Left lung (tissue), 10 donors: ENCODE data around the gene ZNF678. TPM values are rescaled to one million over a fixed set of nuclear protein-coding genes. Genes with fewer than 3 reads are reported as not detected.

Source experiments
- ATAC-seq: fragments of 200-7000 bp; cut with Tn5 transposase; one replicate; pipeline ENCODE4 v1.9.1; 2020; ENCODE audit warnings: moderate library complexity
- DNase-seq, 4 donors: peaks; one replicate each; pipeline ENCODE4 v3.0.0-alpha.2; 2013 to 2020
- H3K27ac ChIP-seq, 2 donors: fragments of 200-600 bp; sonication (generic) in 1 of 2; one replicate each; pipeline versions ENCODE4 v1.5.0 to v1.8.0; 2020 to 2021
- H3K27me3 ChIP-seq, 2 donors: fragments of 200-600 bp; sonication (generic) in 1 of 2; one replicate each; pipeline versions ENCODE4 v1.5.0 to v1.8.0; 2020 to 2021
- H3K36me3 ChIP-seq, 2 donors: fragments of 200-600 bp; sonication (generic) in 1 of 2; one replicate each; pipeline versions ENCODE4 v1.5.0 to v1.8.0; 2020 to 2021
- H3K4me1 ChIP-seq, 2 donors: fragments of 200-600 bp; one replicate each; pipeline ENCODE4 v1.8.0; 2021
- H3K4me3 ChIP-seq, 2 donors: fragments of 200-600 bp; sonication (generic) in 1 of 2; one replicate each; pipeline versions ENCODE4 v1.5.0 to v1.8.0; 2020 to 2021; ENCODE audit warnings: mild to moderate bottlenecking in 1 of 2
- H3K9me3 ChIP-seq, 2 donors: fragments of 200-600 bp; sonication (generic) in 1 of 2; one replicate each; pipeline versions ENCODE4 v1.5.0 to v1.8.0; 2020 to 2021
- intact Hi-C, 2 donors: fragments of 100-400 bp; cut with DNase I; formaldehyde crosslinking; loops; one replicate each; pipeline versions ENCODE4 v1.11.2 to v1.14.2; 2022
- polyA plus RNA-seq, 6 donors: library from polyadenylated mRNA; unstranded; fragments of 120-200 nt; gene quantifications; one replicate each; pipeline ENCODE4 v1.2.1, GENCODE V29; 2013; ENCODE audit not compliant: insufficient read length in 6 of 6
- total RNA-seq, 2 donors: library from RNA; stranded (reverse); fragmentation: NEBNext Ultra II Directional; extraction: Animal tissue kit (Norgen Biotek cat#: 25700); gene quantifications; one replicate each; pipeline ENCODE4 v1.2.1, GENCODE V29; 2021
- TF ChIP-seq, protein P1 (sequence below), 2 donors: fragments of 200-600 bp; sonication (generic) in 1 of 2; IDR thresholded peaks; one replicate each; pipeline versions ENCODE4 v1.5.0 to v1.8.0; 2021; ENCODE audit warnings: antibody characterized with exemption in 2 of 2
- donor health status: DM: no; HTN: yes; CAD: no.
- donor health status: DM: no; HTN: no; CAD: no.

ZNF678 gene
- total and polyA plus RNA-seq, 8 donors = 7.3 to 19.5 (median 16.6) TPM

DNA sequence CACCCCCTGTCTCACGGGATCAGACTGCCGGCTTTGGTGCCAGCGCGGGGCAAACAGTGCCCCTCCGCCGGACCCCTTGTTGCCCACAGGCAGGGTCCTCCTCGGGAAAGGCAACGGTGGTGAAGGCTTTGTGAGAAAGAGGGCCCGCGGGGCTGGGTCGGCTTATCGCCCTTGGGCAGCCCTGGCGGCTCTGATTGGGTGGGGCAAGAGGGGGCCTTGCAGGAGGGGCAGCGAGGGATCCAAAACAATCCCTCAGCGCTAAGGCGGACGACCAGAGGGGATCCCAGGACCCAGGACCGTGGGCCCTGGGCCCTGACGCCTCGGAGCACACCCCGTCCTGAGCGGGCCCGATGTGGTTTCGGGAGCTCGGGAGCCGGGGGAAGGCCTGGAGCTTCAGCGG is 3.9 kb upstream of the ZNF678 start:
- Histone ChIP-seq H3K27ac (no peak overlapping the region), H3K4me3 (no peak overlapping the region), H3K27me3 (peaks cover 14 to 52% of the 10 kb centered on the region in 2 donors), H3K4me1 (peaks cover 4 to 9% of the 10 kb centered on the region in 2 donors), H3K36me3 (no peaks in the 10 kb centered on the region), H3K9me3 (peaks cover 0 to 2% of the 10 kb centered on the region in 2 donors)
- TF ChIP-seq, protein P1, sequence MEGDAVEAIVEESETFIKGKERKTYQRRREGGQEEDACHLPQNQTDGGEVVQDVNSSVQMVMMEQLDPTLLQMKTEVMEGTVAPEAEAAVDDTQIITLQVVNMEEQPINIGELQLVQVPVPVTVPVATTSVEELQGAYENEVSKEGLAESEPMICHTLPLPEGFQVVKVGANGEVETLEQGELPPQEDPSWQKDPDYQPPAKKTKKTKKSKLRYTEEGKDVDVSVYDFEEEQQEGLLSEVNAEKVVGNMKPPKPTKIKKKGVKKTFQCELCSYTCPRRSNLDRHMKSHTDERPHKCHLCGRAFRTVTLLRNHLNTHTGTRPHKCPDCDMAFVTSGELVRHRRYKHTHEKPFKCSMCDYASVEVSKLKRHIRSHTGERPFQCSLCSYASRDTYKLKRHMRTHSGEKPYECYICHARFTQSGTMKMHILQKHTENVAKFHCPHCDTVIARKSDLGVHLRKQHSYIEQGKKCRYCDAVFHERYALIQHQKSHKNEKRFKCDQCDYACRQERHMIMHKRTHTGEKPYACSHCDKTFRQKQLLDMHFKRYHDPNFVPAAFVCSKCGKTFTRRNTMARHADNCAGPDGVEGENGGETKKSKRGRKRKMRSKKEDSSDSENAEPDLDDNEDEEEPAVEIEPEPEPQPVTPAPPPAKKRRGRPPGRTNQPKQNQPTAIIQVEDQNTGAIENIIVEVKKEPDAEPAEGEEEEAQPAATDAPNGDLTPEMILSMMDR (IDR thresholded peaks at IDR 0.05) = no peak
- intact Hi-C loops = no loop called here
- DNase-seq = no peak
- no peak for ATAC-seq

DNA sequence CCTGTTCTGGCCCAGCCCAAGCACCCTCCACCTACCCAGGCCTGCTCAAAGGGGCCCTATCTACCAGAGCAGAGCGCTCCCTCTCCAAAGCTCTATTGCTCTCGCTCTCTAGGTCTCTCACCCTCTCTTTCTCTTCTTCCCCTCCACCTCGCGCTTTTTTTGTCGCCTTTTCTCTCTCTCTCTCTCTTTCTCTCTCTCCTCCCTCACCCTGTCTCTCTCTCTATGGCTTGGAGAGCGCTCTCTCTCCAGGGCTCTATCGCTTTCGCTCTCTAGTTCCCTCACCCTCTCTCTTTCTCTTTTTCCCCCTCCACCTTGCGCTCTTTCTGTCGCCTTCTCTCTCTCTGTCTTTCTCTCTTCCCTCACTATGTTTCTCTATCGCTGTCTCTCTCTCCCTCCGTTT is 3.4 kb upstream of the ZNF678 start:
- DNase-seq (no peak), ATAC-seq (no peak)
- intact Hi-C loops = no loop called here
- Histone ChIP-seq H3K9me3 (peaks cover 0 to 2% of the 10 kb centered on the region in 2 donors), H3K36me3 (no peaks in the 10 kb centered on the region), H3K4me1 (peaks cover 5 to 11% of the 10 kb centered on the region in 2 donors), H3K4me3 (no peak overlapping the region), H3K27ac (no peak overlapping the region), H3K27me3 (peaks cover 14 to 52% of the 10 kb centered on the region in 2 donors)
- TF ChIP-seq, protein P1 (IDR thresholded peaks at IDR 0.05) = no peak

DNA sequence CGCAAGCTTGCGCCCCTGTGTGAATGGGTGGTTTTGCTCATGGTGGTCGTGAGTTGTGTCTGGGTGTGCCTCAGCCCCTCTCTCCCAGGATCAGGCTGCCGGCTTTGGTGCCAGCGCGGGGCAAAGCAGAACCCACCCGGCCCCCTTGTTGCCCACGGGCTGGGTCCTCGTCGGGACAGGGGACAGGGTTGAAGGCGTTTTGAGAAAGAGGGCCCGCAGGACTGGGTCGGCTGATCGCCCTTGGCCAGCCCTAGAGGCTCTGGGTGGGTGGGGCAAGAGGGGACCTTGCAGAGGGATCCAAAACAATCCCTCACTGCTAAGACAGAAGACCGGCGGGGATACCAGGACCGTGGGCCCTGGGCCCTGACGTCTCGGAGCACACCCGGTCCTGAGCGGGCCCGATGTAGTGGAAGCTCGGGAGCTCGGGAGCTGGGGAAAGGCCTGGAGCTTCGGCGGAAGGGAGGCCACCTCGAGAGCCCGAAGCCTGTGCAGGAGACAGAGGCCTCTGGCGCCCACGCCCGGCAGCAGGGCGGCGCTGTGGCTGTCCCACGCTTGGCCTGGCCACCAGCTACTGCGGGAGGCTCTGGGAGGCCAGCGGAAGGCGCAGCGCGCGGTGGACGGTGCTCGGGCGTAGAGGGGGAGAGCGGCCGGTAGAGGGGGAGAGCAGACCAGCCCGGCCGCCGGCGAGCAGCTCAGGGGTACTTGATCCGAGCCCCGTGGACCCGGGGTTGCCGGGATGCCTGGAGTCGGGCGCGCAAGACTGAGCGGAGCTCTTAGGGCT is 2.8 kb upstream of the ZNF678 start:
- H3K4me1 ChIP-seq = peaks cover 5 to 11% of the 10 kb centered on the region in 2 donors
- TF ChIP-seq, protein P1 (IDR thresholded peaks at IDR 0.05) = no peak
- no peak overlapping the region for H3K27ac ChIP-seq
- H3K9me3 ChIP-seq = peaks cover 0 to 2% of the 10 kb centered on the region in 2 donors
- no peaks in the 10 kb centered on the region for H3K36me3 ChIP-seq
- no peak overlapping the region for H3K4me3 ChIP-seq
- ATAC-seq (no peak), DNase-seq (peak in 2 of 4 donors; percentile 34 to 80)
- intact Hi-C loops = no loop called here
- peaks cover 14 to 52% of the 10 kb centered on the region in 2 donors for H3K27me3 ChIP-seq

DNA sequence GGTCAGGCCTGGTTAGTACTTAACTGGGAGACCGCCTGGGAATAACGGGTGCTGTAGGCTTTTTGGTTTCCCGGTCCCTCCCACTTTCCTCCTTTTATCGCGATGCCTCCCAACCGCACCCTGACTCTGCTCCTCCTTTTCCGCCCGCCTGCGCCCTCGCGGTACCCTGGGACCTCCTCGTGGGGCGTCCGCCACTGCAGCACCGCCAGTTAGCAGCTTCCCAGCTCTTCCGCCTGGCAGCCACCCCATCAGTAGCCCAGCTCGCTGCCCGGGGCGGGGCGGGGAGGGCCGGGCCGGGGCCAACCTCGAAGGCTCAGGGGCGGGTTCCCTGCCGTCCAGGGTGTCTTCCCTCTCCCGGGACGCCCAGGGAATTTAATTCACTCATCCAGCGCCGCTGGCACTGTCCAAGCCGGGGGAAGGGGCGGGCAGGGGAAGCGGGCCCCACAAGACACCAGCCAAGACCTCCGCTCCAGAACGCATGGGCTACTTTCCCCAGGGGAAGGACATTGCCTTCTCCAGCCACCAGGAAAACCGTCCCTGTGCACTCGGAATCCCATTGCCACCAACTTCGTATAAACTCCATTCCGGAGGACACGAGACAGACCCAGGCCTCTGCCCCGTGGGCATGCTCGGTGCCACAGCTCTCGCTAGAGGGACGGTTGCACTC is 2.0 kb upstream of the ZNF678 start:
- Histone ChIP-seq H3K4me3 (no peak overlapping the region), H3K4me1 (peaks cover 5 to 11% of the 10 kb centered on the region in 2 donors), H3K9me3 (peaks cover 0 to 2% of the 10 kb centered on the region in 2 donors), H3K27ac (no peak overlapping the region), H3K27me3 (peaks cover 14 to 52% of the 10 kb centered on the region in 2 donors), H3K36me3 (no peaks in the 10 kb centered on the region)
- ATAC-seq (no peak), DNase-seq (peak in 1 of 4 donors; percentile 70)
- TF ChIP-seq, protein P1 (IDR thresholded peaks at IDR 0.05) = no peak
- intact Hi-C loops = no loop called here

DNA sequence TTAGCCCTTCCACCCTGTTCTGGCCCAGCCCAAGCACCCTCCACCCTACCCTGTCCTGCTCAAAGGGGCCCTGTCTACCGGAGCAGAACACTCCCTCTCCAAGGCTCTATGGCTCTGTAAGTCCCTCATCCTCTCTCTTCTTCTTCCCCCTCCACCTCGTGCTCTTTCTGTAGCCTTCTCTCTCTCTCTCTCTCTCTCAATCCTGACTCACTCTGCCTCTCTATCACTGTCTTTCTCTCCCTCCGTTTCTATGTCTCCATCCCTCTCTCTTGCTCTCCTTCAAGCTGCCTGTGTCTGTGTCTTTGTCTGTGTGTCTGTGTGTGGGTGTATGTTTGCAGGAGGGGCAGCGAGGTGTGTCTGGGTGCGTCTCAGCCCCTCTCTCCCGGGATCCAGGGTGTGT is 1.3 kb upstream of the ZNF678 start:
- H3K27ac ChIP-seq = no peak overlapping the region
- H3K9me3 ChIP-seq = peaks cover 0 to 2% of the 10 kb centered on the region in 2 donors
- intact Hi-C loops = no loop called here
- ATAC-seq (no peak), DNase-seq (no peak)
- H3K4me3 ChIP-seq = no peak overlapping the region
- no peaks in the 10 kb centered on the region for H3K36me3 ChIP-seq
- TF ChIP-seq, protein P1 (IDR thresholded peaks at IDR 0.05) = no peak
- peaks cover 14 to 52% of the 10 kb centered on the region in 2 donors for H3K27me3 ChIP-seq
- H3K4me1 ChIP-seq = peaks cover 5 to 11% of the 10 kb centered on the region in 2 donors
